Measurements from ENCODE around the gene SUB1.
"Not testable (repeated sequence)": the region's sequence is repeated elsewhere in the genome, so short reads cannot be mapped to it uniquely, and the experiment has no call there.

Gene SUB1

DNA sequence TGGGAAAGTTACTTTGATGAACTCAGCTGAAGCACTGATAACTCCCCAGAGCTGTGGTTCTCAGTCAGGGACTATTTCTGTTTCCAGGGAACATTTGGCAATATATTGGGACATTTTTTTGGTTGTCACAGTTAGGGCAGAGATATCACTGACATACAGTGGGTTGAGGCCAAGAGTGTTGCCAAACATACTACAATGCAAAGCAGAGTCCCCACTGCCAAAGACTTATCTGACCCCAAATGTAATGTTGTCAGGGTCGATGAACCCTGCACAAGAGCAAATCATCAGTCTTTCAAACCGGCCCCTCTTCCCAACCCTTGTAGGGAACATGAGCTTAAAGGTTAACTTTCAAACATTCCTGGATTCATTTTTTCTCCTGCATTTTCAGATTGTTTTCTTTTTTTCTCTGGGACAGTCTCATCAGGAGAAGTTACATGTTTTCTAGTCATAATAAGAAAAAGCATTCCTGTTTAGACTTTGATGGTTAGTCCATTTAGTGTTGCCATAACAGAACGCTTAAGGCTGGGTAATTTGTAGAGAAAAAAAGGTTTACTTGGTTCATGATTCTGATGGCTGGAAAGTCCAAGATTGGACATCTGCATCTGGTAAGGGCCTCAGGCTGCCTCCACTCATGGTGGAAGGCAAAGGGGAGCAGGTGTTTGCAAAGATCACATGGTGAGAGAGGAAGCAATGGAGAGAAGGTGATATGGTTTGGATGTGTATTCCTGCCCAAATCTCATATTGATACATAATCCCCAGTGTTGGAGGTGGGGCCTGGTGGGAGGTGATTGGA is 18.8 kb upstream of the SUB1 start:
- no peak overlapping the region for H3K27ac ChIP-seq (ENCODE audit: poor library complexity, severe bottlenecking)
- H3K36me3 ChIP-seq (ENCODE audit: low read depth): no peaks in the 10 kb centered on the region
- no peak for ATAC-seq (ENCODE audit: low read depth)
- TF ChIP-seq, protein P1, sequence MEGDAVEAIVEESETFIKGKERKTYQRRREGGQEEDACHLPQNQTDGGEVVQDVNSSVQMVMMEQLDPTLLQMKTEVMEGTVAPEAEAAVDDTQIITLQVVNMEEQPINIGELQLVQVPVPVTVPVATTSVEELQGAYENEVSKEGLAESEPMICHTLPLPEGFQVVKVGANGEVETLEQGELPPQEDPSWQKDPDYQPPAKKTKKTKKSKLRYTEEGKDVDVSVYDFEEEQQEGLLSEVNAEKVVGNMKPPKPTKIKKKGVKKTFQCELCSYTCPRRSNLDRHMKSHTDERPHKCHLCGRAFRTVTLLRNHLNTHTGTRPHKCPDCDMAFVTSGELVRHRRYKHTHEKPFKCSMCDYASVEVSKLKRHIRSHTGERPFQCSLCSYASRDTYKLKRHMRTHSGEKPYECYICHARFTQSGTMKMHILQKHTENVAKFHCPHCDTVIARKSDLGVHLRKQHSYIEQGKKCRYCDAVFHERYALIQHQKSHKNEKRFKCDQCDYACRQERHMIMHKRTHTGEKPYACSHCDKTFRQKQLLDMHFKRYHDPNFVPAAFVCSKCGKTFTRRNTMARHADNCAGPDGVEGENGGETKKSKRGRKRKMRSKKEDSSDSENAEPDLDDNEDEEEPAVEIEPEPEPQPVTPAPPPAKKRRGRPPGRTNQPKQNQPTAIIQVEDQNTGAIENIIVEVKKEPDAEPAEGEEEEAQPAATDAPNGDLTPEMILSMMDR (IDR thresholded peaks at IDR 0.05; ENCODE audit: poor library complexity, severe bottlenecking): no peak
- no peak overlapping the region for H3K4me3 ChIP-seq (ENCODE audit: severe bottlenecking)
- no peaks in the 10 kb centered on the region for H3K4me1 ChIP-seq (ENCODE audit: insufficient read depth, poor library complexity, severe bottlenecking)
- DNase-seq (ENCODE audit: low spot score): no peak
- H3K27me3 ChIP-seq (ENCODE audit: insufficient read depth, poor library complexity, severe bottlenecking): no peaks in the 10 kb centered on the region
- no peaks in the 10 kb centered on the region for H3K9me3 ChIP-seq (ENCODE audit: severe bottlenecking)

DNA sequence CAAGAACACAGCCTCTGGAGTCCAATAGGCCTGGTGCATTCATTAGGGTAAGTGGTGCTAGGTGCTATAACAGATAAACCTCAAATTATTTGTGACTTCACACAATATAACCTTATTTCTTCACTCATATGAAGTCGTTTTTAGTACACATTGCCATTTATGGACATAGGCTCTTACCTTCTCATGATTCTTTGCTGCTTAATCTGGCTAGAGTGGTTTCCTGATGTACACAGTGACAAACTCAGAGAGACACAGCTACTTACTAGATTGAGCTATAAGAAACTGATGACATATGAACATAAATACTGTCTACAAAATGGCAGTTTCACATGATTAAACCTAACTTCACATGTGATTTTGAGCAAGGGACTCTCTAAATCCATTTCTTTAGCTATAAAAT is 14.2 kb upstream of the SUB1 start:
- ATAC-seq (ENCODE audit: low read depth) (no peak), DNase-seq (ENCODE audit: low spot score) (no peak)
- H3K27ac ChIP-seq (ENCODE audit: poor library complexity, severe bottlenecking): no peak overlapping the region
- no peaks in the 10 kb centered on the region for H3K4me1 ChIP-seq (ENCODE audit: insufficient read depth, poor library complexity, severe bottlenecking)
- H3K27me3 ChIP-seq (ENCODE audit: insufficient read depth, poor library complexity, severe bottlenecking): no peaks in the 10 kb centered on the region
- H3K4me3 ChIP-seq (ENCODE audit: severe bottlenecking): no peak overlapping the region
- no peaks in the 10 kb centered on the region for H3K36me3 ChIP-seq (ENCODE audit: low read depth)
- TF ChIP-seq, protein P1 (IDR thresholded peaks at IDR 0.05; ENCODE audit: poor library complexity, severe bottlenecking): no peak
- H3K9me3 ChIP-seq (ENCODE audit: severe bottlenecking): no peaks in the 10 kb centered on the region

DNA sequence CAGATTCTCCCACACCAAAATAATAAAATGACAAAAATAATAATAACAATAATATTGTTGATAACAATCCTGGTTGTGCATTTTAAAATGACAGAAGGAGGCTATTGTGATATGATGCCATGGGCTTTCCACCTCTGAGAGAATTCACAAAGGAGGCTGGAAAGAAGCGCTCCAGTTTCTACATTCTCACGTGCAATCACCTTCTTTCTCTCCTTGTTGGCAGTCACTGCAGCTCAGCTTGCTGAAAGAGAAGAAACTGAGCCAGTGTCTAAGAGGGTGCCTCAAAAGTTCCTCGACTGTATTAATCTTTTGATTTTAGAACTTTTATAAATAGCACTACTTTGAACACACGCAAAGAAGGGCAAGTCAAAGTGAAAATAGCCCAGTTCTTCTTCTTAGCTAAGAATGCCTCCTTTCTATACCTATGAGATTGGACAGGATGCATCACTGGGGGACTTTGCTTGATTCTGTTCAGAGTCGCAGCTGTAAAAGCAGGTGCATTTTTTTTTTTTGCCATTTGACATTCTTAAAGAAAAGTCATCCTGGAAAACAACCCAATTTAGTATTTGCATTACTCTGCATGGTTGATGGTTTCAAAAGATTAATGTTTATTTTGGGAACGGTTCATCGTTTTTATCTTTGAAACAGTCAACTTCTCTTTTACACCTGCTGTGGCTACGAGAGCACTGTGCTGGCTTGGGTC is 12.4 kb upstream of the SUB1 start:
- DNase-seq (ENCODE audit: low spot score): no peak
- ATAC-seq (ENCODE audit: low read depth): no peak
- Histone ChIP-seq H3K36me3 (ENCODE audit: low read depth) (no peaks in the 10 kb centered on the region), H3K4me3 (ENCODE audit: severe bottlenecking) (no peak overlapping the region), H3K4me1 (ENCODE audit: insufficient read depth, poor library complexity, severe bottlenecking) (no peaks in the 10 kb centered on the region), H3K9me3 (ENCODE audit: severe bottlenecking) (no peaks in the 10 kb centered on the region), H3K27ac (ENCODE audit: poor library complexity, severe bottlenecking) (no peak overlapping the region), H3K27me3 (ENCODE audit: insufficient read depth, poor library complexity, severe bottlenecking) (no peaks in the 10 kb centered on the region)
- TF ChIP-seq, protein P1 (IDR thresholded peaks at IDR 0.05; ENCODE audit: poor library complexity, severe bottlenecking): no peak

DNA sequence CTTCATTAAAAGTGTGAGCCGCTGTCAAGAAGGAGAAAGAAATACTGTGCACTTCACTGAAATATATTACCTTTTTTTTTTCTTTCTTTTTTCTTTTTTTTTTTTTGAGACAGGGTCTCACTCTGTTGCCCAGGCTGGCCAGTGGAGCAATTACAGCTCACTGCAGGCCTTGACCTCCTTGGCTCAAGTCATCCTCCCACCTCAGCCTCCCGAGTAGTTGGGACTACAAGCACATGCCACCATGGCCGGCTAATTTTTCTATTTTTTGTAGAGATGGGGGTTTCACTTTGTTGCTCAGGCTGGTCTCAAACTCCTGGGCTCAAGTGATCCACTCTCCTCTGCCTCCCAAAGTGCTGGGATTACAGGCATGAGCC is 11.9 kb upstream of the SUB1 start:
- H3K36me3 ChIP-seq (ENCODE audit: low read depth); H3K4me3 ChIP-seq (ENCODE audit: severe bottlenecking); H3K27me3 ChIP-seq (ENCODE audit: insufficient read depth, poor library complexity, severe bottlenecking); DNase-seq (ENCODE audit: low spot score); H3K9me3 ChIP-seq (ENCODE audit: severe bottlenecking); H3K27ac ChIP-seq (ENCODE audit: poor library complexity, severe bottlenecking); ATAC-seq (ENCODE audit: low read depth); H3K4me1 ChIP-seq (ENCODE audit: insufficient read depth, poor library complexity, severe bottlenecking): not testable (repeated sequence)

DNA sequence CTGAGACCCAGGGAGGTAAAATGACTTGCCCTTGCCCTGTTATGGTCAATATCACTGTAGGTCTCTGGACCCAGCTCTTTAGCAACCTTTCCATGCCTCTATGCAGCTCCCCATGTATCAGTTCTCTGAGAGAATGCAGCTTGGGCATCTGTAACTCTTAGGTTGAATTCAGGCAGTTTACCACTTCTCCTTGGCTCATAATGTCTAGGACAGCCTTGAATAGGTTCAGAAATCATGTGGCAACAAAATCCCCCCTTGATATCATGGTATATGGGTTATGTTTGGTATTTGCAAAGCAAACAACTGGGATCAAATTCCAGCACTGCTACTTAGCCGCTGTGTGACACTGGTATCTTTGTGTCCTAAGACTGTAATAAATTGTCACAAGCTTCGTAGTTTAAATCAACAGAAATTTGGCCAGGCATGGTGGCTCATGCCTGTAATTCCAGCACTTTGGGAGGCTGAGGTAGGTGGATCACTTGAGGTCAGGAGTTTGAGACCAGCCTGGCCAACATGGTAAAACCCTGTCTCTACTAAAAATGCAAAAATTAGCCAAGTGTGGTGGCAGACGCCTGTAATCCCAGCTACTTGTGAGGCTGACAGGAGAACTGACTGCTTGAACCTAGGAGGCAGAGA is 10.7 kb upstream of the SUB1 start:
- H3K4me1 ChIP-seq (ENCODE audit: insufficient read depth, poor library complexity, severe bottlenecking): no peaks in the 10 kb centered on the region
- no peak for ATAC-seq (ENCODE audit: low read depth)
- H3K9me3 ChIP-seq (ENCODE audit: severe bottlenecking): no peaks in the 10 kb centered on the region
- no peak overlapping the region for H3K27ac ChIP-seq (ENCODE audit: poor library complexity, severe bottlenecking)
- TF ChIP-seq, protein P1 (IDR thresholded peaks at IDR 0.05; ENCODE audit: poor library complexity, severe bottlenecking): no peak
- DNase-seq (ENCODE audit: low spot score): no peak
- no peaks in the 10 kb centered on the region for H3K36me3 ChIP-seq (ENCODE audit: low read depth)
- no peaks in the 10 kb centered on the region for H3K27me3 ChIP-seq (ENCODE audit: insufficient read depth, poor library complexity, severe bottlenecking)
- no peak overlapping the region for H3K4me3 ChIP-seq (ENCODE audit: severe bottlenecking)

All from RWPE2 (cell line).